HepG2 (cell line): ENCODE measurements around the gene P2RY11. TPM values are rescaled to one million over a fixed set of nuclear protein-coding genes. Genes with fewer than 3 reads are reported as not detected.

ENCODE experiments used
- ATAC-seq: fragments of 200-7000 bp; cut with Tn5 transposase; 3 replicates; pipeline ENCODE4 v1.9.1; 2020; ENCODE audit warnings: mild to moderate bottlenecking, moderate library complexity
- BruUV-seq: library from RNA; stranded (reverse); fragments of 400-500 nt; replicated peaks from 2 replicates; lab custom pipeline; 2021; lab: Mats Ljungman, UMichigan
- CTCF ChIA-PET: fragments of 300-600 bp; formaldehyde crosslinking; extraction: SDS; loops from one replicate; lab custom pipeline; 2021; ENCODE audit warnings: low total read pairs, inconsistent platforms, low intra/inter-chr PET ratio; lab: Yijun Ruan, JAX
- POLR2A ChIA-PET: fragments of 350-600 bp; sonication (Branson Sonifier 250); formaldehyde crosslinking; loops from one replicate; lab custom pipeline; 2020; ENCODE audit warnings: antibody characterized with exemption, inconsistent platforms; lab: Yijun Ruan, JAX
- DNase-seq: peaks from one replicate; pipeline ENCODE4 v3.0.0-alpha.2; 2015; ENCODE audit warnings: low spot score
- FAIRE-seq: peaks from 3 replicates; lab custom pipeline; 2011; peaks lifted over from hg19 to GRCh38; lab: Jason Lieb, UNC
- H2AFZ ChIP-seq: one replicate; pipeline ENCODE4 v1.6.1; 2011; ENCODE audit warnings: low read length, inconsistent platforms
- H3K27ac ChIP-seq: fragments of 300-600 bp; 3 replicates; pipeline ENCODE4 v1.8.0; 2011; ENCODE audit warnings: mixed run types, mild to moderate bottlenecking, mixed read lengths, low read length, inconsistent platforms; ENCODE audit not compliant: insufficient read depth; ENCODE audit errors: extremely low read length
- H3K27me3 ChIP-seq, 2 experiments: fragments of 200-600 bp in 1 of 2; 2 replicates in 1 of 2; 3 replicates in 1 of 2; pipeline versions ENCODE4 v1.6.0 to v1.8.0; 2011; ENCODE audit warnings: low read length in 2 of 2, mild to moderate bottlenecking in 2 of 2, moderate library complexity in 2 of 2, inconsistent platforms in 1 of 2; ENCODE audit not compliant: insufficient read depth in 2 of 2, control insufficient read depth in 1 of 2
- H3K36me3 ChIP-seq, 2 experiments: fragments of 200-600 bp in 1 of 2; replicated peaks in 1 of 2; 2 replicates in 1 of 2; 3 replicates in 1 of 2; pipeline versions ENCODE4 v1.5.1 to v1.8.0; 2011; ENCODE audit warnings: low read length in 2 of 2, inconsistent platforms in 1 of 2; ENCODE audit not compliant: insufficient read depth in 2 of 2, control insufficient read depth in 1 of 2
- H3K4me1 ChIP-seq: 2 replicates; pipeline ENCODE4 v1.5.1; 2012; ENCODE audit warnings: low read length, inconsistent platforms; ENCODE audit not compliant: insufficient read depth
- H3K4me2 ChIP-seq: 2 replicates; pipeline ENCODE4 v1.6.0; 2011; ENCODE audit warnings: low read depth, low read length, inconsistent platforms
- H3K4me3 ChIP-seq, 3 experiments: fragments of 200-600 bp in 1 of 3; sonication (generic), shearing (Covaris generic) in 1 of 3; replicated peaks in 1 of 3; 2 replicates each; pipeline ENCODE4 v1.5.1; 2011 to 2016; ENCODE audit warnings: low read length in 3 of 3, inconsistent platforms in 2 of 3, low read depth in 2 of 3, mild to moderate bottlenecking in 2 of 3, control low read depth in 1 of 3, mixed read lengths in 1 of 3; ENCODE audit not compliant: insufficient read depth in 1 of 3
- H3K79me2 ChIP-seq: one replicate; pipeline ENCODE4 v1.6.1; 2011; ENCODE audit warnings: low read length, inconsistent platforms; ENCODE audit not compliant: insufficient read depth
- H3K9ac ChIP-seq: 2 replicates; pipeline ENCODE4 v1.6.0; 2011; ENCODE audit warnings: mild to moderate bottlenecking, low read depth, low read length, inconsistent platforms; ENCODE audit not compliant: insufficient read depth
- H3K9me3 ChIP-seq: 2 replicates; pipeline ENCODE4 v1.5.1; 2012; ENCODE audit warnings: mild to moderate bottlenecking, low read length
- H4K20me1 ChIP-seq: 2 replicates; pipeline ENCODE4 v1.6.0; 2011; ENCODE audit warnings: inconsistent platforms, mild to moderate bottlenecking, low read length, moderate library complexity; ENCODE audit not compliant: insufficient read depth
- FOXA3 ChIP-seq: IDR thresholded peaks from 2 replicates; pipeline ENCODE4 v1.6.1; 2016; ENCODE audit warnings: missing genetic modification reagents, missing compliant biosample characterization
- GATA4 ChIP-seq: sonication (generic); IDR thresholded peaks from 2 replicates; pipeline ENCODE4 v1.6.1; 2016; ENCODE audit warnings: antibody characterized with exemption, low read depth, borderline replicate concordance
- GZF1 ChIP-seq: sonication (generic); formaldehyde crosslinking; IDR thresholded peaks from 2 replicates; pipeline ENCODE4 v1.5.1; 2020; ENCODE audit warnings: mild to moderate bottlenecking, missing genetic modification reagents
- JUNB ChIP-seq: sonication (generic); formaldehyde crosslinking; IDR thresholded peaks from 2 replicates; pipeline ENCODE4 v1.8.0; 2022; ENCODE audit warnings: missing genetic modification reagents, mild to moderate bottlenecking, borderline replicate concordance
- MTF2 ChIP-seq: sonication (generic); formaldehyde crosslinking; IDR thresholded peaks from 2 replicates; pipeline ENCODE4 v1.5.0; 2020; ENCODE audit warnings: missing genetic modification reagents, borderline replicate concordance
- RARA ChIP-seq: IDR thresholded peaks from 2 replicates; pipeline ENCODE4 v1.6.1; 2016; ENCODE audit warnings: missing genetic modification reagents, missing compliant biosample characterization
- ZNF570 ChIP-seq: sonication (generic); formaldehyde crosslinking; IDR thresholded peaks from 2 replicates; pipeline ENCODE4 v1.4.0; 2020; ENCODE audit warnings: mild to moderate bottlenecking, missing genetic modification reagents, borderline replicate concordance
- ZNF605 ChIP-seq: sonication (generic); formaldehyde crosslinking; IDR thresholded peaks from 2 replicates; pipeline ENCODE4 v1.8.0; 2022; ENCODE audit warnings: mild to moderate bottlenecking, missing genetic modification reagents
- WGBS: methylation state at CpG from one replicate; pipeline ENCODE4 v1.1.6; 2017; ENCODE audit warnings: low lambda C conversion rate; 5-methylcytosine and 5-hydroxymethylcytosine counted together
- in situ Hi-C: cut with HindIII; loops from 2 replicates; pipeline ENCODE4 v1.10.0; 2017; ENCODE audit warnings: low pct_unique_long_range_greater_than_20kb; ENCODE audit not compliant: extremely low pct_ligation_motif_present
- intact Hi-C: fragments of 100-400 bp; cut with micrococcal nuclease; formaldehyde crosslinking; loops from one replicate; pipeline ENCODE4 v1.10.0; 2022; ENCODE audit not compliant: unreplicated experiment
- polyA plus RNA-seq, 8 experiments: library from polyadenylated mRNA; depleted of rRNA in 3 of 8; stranded (reverse) in 7 of 8; unstranded in 1 of 8; fragments of >200 nt; fragmentation: Illumina TruSeq in 4 of 8; extraction: Trizol in 4 of 8; gene quantifications; 2 replicates each; pipeline versions ENCODE4 v1.2.1 to v1.2.3, GENCODE V29; 2011 to 2016; ENCODE audit warnings: low read depth in 4 of 8, missing spikeins in 1 of 8, mixed read lengths in 1 of 8; ENCODE audit not compliant: insufficient read depth in 1 of 8
- total RNA-seq, 5 experiments: library from RNA; depleted of rRNA; stranded (reverse); fragments of >200 nt; fragmentation: Illumina TruSeq; extraction: Trizol; gene quantifications; 2 replicates each; pipeline ENCODE4 v1.2.3, GENCODE V29; 2016; ENCODE audit warnings: low read depth in 1 of 5
- TF ChIP-seq, protein P1 (sequence below): sonication (generic); formaldehyde crosslinking; IDR thresholded peaks from 2 replicates; pipeline ENCODE4 v1.9.0; 2021; ENCODE audit warnings: mild to moderate bottlenecking, missing genetic modification reagents

The P2RY11 gene
- total and polyA plus RNA-seq, 2 of the 13 experiments (the other 11 are each of a cell fraction or from before 2014, with no cell fraction given), result 4.0 to 7.8 TPM

DNA sequence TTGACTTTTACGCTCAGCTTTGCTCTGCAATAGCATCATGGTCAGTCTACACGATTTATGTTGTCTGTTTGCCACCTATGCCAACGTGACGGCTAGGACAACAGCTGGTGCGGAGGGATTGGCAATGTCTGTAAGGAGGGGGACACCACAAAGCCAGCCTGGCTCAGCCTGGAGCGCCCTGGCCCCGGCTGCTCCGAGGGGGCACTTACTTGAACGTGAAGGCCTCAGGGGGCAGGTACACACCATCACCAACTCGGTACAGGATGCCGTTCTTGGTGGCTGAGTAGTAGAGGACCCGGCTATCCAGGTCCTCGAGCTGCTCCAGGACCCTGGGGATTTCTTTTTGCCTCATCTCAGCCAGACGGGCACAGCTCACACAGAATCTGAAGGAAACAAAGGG, 34.6 kb downstream of the P2RY11 start:
- BruUV-seq, result no TSS peak
- 95% methylated on average over 14 of the region's 14 CpGs for WGBS
- no peak for FAIRE-seq

More for the DNA sequence above, 34.6 kb downstream of the P2RY11 start:
- ChIA-PET CTCF (no interaction called here), POLR2A (no interaction called here)
- H3K9me3 ChIP-seq, result no peaks in the 10 kb centered on the region
- no peak for ATAC-seq
- H3K36me3 ChIP-seq, result peaks cover 40 to 85% of the 10 kb centered on the region in 2 experiments
- TF ChIP-seq MTF2 (CRISPR knock-in tag) (no peak), RARA (CRISPR knock-in tag) (no peak), JUNB (CRISPR knock-in tag) (no peak), GZF1 (no peak), FOXA3 (CRISPR knock-in tag) (no peak), GATA4 (no peak), ZNF605 (CRISPR knock-in tag) (no peak), ZNF570 (CRISPR knock-in tag) (no peak)
- TF ChIP-seq, protein P1, sequence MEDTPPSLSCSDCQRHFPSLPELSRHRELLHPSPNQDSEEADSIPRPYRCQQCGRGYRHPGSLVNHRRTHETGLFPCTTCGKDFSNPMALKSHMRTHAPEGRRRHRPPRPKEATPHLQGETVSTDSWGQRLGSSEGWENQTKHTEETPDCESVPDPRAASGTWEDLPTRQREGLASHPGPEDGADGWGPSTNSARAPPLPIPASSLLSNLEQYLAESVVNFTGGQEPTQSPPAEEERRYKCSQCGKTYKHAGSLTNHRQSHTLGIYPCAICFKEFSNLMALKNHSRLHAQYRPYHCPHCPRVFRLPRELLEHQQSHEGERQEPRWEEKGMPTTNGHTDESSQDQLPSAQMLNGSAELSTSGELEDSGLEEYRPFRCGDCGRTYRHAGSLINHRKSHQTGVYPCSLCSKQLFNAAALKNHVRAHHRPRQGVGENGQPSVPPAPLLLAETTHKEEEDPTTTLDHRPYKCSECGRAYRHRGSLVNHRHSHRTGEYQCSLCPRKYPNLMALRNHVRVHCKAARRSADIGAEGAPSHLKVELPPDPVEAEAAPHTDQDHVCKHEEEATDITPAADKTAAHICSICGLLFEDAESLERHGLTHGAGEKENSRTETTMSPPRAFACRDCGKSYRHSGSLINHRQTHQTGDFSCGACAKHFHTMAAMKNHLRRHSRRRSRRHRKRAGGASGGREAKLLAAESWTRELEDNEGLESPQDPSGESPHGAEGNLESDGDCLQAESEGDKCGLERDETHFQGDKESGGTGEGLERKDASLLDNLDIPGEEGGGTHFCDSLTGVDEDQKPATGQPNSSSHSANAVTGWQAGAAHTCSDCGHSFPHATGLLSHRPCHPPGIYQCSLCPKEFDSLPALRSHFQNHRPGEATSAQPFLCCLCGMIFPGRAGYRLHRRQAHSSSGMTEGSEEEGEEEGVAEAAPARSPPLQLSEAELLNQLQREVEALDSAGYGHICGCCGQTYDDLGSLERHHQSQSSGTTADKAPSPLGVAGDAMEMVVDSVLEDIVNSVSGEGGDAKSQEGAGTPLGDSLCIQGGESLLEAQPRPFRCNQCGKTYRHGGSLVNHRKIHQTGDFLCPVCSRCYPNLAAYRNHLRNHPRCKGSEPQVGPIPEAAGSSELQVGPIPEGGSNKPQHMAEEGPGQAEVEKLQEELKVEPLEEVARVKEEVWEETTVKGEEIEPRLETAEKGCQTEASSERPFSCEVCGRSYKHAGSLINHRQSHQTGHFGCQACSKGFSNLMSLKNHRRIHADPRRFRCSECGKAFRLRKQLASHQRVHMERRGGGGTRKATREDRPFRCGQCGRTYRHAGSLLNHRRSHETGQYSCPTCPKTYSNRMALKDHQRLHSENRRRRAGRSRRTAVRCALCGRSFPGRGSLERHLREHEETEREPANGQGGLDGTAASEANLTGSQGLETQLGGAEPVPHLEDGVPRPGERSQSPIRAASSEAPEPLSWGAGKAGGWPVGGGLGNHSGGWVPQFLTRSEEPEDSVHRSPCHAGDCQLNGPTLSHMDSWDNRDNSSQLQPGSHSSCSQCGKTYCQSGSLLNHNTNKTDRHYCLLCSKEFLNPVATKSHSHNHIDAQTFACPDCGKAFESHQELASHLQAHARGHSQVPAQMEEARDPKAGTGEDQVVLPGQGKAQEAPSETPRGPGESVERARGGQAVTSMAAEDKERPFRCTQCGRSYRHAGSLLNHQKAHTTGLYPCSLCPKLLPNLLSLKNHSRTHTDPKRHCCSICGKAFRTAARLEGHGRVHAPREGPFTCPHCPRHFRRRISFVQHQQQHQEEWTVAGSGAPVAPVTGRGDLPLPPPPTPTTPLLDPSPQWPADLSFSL (CRISPR knock-in tag), result no peak
- H3K4me3 ChIP-seq, result no peak overlapping the region
- in situ Hi-C loops (no loop called here), intact Hi-C loops (no loop called here)
- no peak overlapping the region for H3K27ac ChIP-seq
- no peak for DNase-seq
- H3K9ac ChIP-seq, result no peak overlapping the region
- no peaks in the 10 kb centered on the region for H3K4me1 ChIP-seq
- no peaks in the 10 kb centered on the region for H3K79me2 ChIP-seq
- H3K4me2 ChIP-seq, result no peak overlapping the region
- H4K20me1 ChIP-seq, result no peaks in the 10 kb centered on the region
- H3K27me3 ChIP-seq, result no peaks in the 10 kb centered on the region
- H2AFZ ChIP-seq, result no peak overlapping the region
